ENCODE measurements around the gene BMPR1B. TPM values are rescaled to one million over a fixed set of nuclear protein-coding genes. Genes with fewer than 3 reads are reported as not detected.
A peak's percentile ranks its signal among the peaks of the same experiment; 100 is the strongest.

BMPR1B gene
- total RNA-seq, 2 donors from 2014 or later: 28.6 to 59.8 TPM

DNA sequence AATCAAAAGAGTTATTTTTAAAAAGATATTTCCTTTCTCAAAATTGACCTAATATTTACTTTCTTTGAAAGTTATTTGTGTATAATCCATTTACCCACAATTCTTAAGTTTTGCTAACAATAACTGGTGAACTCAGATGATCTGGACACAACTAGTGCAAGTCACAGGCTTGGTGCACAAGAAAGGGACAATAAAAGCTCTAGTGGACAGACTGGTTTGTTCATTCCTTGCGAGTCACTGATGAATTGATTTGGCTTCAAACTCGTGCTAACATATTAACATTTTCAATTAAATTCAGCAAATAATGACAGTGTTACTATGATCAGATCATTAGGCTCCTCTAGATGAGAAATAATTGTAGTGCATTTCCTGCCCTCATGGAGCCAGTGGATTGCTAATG, 169.2 kb downstream of the BMPR1B start:
- Histone ChIP-seq H3K36me3 (no peaks in the 10 kb centered on the region), H3K27me3 (replicated peaks; ENCODE audit: insufficient read depth) (no peaks in the 10 kb centered on the region), H3K27ac (peak overlapping the region in 1 of 2 donors; percentile 30), H3K4me1 (replicated peaks) (no peaks in the 10 kb centered on the region), H3K4me3 (no peak overlapping the region), H3K9me3 (no peaks in the 10 kb centered on the region)
- intact Hi-C loops (cut with DNase I): no loop called here
- peak; percentile 60 for TF ChIP-seq POLR2AphosphoS5 (IDR thresholded peaks at IDR 0.05)
- TF ChIP-seq POLR2A (IDR thresholded peaks at IDR 0.05): no peak
- 65% methylated on average over 2 of the region's 2 CpGs for WGBS
- DNase-seq (ENCODE audit: low spot score): peak; percentile 32

DNA sequence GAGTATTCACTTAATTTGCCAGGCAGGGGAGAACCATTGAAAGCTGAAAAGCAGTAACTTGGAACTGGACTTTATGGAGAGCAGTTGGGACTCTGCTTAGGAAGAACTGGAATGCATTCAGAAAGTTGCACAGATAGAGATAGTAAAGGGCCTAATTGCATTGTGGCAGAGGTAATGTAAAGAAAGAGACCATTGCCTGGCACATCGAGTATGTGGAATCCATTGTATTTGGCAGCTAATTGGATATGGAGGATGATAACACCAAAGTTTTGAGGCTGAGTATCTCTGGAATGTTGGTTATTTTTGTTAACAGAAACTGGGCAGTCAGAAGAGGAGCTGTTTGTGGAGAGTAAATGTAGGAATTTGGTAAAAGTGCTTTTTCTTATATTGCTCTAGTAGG, 169.9 kb downstream of the BMPR1B start:
- no peak for DNase-seq (ENCODE audit: low spot score)
- H3K27ac ChIP-seq: no peak overlapping the region
- 60% methylated on average over 1 of the region's 1 CpG for WGBS
- no peaks in the 10 kb centered on the region for H3K27me3 ChIP-seq (replicated peaks; ENCODE audit: insufficient read depth)
- H3K4me1 ChIP-seq (replicated peaks): no peaks in the 10 kb centered on the region
- no peaks in the 10 kb centered on the region for H3K36me3 ChIP-seq
- intact Hi-C loops (cut with DNase I): no loop called here
- TF ChIP-seq POLR2A (IDR thresholded peaks at IDR 0.05) (no peak), POLR2AphosphoS5 (IDR thresholded peaks at IDR 0.05) (no peak)
- TF ChIP-seq, protein P1, sequence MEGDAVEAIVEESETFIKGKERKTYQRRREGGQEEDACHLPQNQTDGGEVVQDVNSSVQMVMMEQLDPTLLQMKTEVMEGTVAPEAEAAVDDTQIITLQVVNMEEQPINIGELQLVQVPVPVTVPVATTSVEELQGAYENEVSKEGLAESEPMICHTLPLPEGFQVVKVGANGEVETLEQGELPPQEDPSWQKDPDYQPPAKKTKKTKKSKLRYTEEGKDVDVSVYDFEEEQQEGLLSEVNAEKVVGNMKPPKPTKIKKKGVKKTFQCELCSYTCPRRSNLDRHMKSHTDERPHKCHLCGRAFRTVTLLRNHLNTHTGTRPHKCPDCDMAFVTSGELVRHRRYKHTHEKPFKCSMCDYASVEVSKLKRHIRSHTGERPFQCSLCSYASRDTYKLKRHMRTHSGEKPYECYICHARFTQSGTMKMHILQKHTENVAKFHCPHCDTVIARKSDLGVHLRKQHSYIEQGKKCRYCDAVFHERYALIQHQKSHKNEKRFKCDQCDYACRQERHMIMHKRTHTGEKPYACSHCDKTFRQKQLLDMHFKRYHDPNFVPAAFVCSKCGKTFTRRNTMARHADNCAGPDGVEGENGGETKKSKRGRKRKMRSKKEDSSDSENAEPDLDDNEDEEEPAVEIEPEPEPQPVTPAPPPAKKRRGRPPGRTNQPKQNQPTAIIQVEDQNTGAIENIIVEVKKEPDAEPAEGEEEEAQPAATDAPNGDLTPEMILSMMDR (IDR thresholded peaks at IDR 0.05): no peak
- no peak overlapping the region for H3K4me3 ChIP-seq
- no peaks in the 10 kb centered on the region for H3K9me3 ChIP-seq

DNA sequence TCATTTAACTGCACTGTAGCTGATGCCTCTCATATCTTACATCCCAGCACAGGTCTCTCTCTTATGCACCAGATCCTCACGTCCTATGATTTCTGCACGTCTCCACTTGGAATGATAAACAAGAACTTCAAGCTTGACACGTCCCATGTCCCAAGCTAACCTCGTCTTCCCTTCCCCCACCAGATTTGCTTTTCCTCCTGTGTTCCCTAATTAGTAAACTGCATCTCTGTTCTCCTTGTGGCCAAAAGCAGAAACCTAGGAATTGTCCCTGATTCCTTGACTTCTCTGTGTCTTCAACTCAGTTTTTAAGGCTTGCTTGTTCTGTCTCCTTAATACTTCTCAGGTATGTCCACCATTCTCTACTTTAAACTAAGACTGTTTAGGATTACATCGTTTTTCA, 171.9 kb downstream of the BMPR1B start:
- 90% methylated on average over 5 of the region's 5 CpGs for WGBS
- intact Hi-C loops (cut with DNase I): no loop called here
- Histone ChIP-seq H3K4me1 (replicated peaks) (no peaks in the 10 kb centered on the region), H3K27ac (no peak overlapping the region), H3K36me3 (no peaks in the 10 kb centered on the region), H3K9me3 (no peaks in the 10 kb centered on the region), H3K27me3 (replicated peaks; ENCODE audit: insufficient read depth) (no peaks in the 10 kb centered on the region), H3K4me3 (no peak overlapping the region)
- TF ChIP-seq POLR2A (IDR thresholded peaks at IDR 0.05): no peak
- no peak for TF ChIP-seq POLR2AphosphoS5 (IDR thresholded peaks at IDR 0.05)
- TF ChIP-seq, protein P1 (IDR thresholded peaks at IDR 0.05): no peak
- DNase-seq (ENCODE audit: low spot score): no peak

DNA sequence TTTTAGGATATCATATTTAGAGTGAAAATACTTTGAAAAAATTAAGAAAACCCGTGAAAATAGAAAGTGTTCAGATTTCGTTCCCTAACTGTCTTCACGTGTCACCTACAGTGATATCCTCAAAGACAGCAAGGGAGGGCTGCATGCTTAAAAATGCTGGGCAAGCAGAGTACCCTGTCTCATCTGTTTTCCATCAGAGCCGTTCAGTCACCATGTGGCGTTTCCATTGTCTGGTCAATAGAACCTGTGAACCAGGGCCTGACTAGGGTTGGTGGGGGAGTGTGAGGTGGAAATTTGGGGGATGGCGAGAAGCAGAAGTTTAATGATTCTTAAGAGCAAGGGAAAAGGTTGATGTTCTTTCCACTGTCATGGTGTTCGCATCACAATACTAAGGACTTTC, 173.9 kb downstream of the BMPR1B start:
- intact Hi-C loops (cut with DNase I): no loop called here
- Histone ChIP-seq H3K4me1 (replicated peaks) (no peaks in the 10 kb centered on the region), H3K36me3 (no peaks in the 10 kb centered on the region), H3K27ac (no peak overlapping the region), H3K4me3 (no peak overlapping the region), H3K9me3 (no peaks in the 10 kb centered on the region), H3K27me3 (replicated peaks; ENCODE audit: insufficient read depth) (no peaks in the 10 kb centered on the region)
- TF ChIP-seq, protein P1 (IDR thresholded peaks at IDR 0.05): no peak
- no peak for TF ChIP-seq POLR2A (IDR thresholded peaks at IDR 0.05)
- no peak for TF ChIP-seq POLR2AphosphoS5 (IDR thresholded peaks at IDR 0.05)
- 95% methylated on average over 7 of the region's 7 CpGs for WGBS
- DNase-seq (ENCODE audit: low spot score): no peak

DNA sequence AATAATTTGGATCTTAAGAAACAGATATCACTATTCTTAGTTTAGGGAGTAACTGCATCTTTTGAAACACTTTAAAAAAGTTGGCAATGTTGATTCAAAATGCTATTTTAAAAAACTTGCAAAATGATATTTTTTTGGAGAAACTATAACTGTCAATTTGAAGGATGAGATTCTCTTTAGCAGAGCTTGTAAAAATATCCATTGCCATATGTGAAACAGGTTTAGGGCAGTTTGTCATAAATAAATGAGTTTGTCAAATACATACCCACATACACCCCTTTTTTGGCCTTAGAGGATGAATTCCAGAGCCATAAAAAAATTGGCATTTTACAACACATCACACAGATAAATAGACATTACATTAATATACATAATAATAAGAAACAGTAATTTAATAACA, 174.6 kb downstream of the BMPR1B start:
- no peak for DNase-seq (ENCODE audit: low spot score)
- TF ChIP-seq POLR2A (IDR thresholded peaks at IDR 0.05) (no peak), POLR2AphosphoS5 (IDR thresholded peaks at IDR 0.05) (no peak)
- TF ChIP-seq, protein P1 (IDR thresholded peaks at IDR 0.05): no peak
- intact Hi-C loops (cut with DNase I): no loop called here
- no peaks in the 10 kb centered on the region for H3K4me1 ChIP-seq (replicated peaks)
- no peak overlapping the region for H3K27ac ChIP-seq
- H3K27me3 ChIP-seq (replicated peaks; ENCODE audit: insufficient read depth): no peaks in the 10 kb centered on the region
- no peaks in the 10 kb centered on the region for H3K9me3 ChIP-seq
- no peak overlapping the region for H3K4me3 ChIP-seq
- no peaks in the 10 kb centered on the region for H3K36me3 ChIP-seq

Measured in prostate gland (tissue), 2 donors.